NOMO-1 treated with dmso at 0.1 percent for 144 hours (cell line): ENCODE results near the gene TOX2.
A peak's percentile ranks its signal among the peaks of the same experiment; 100 is the strongest.

Experiments
- DNase-seq: peaks from one replicate; lab custom pipeline; 2025; ENCODE audit not compliant: unreplicated experiment; lab: John Stamatoyannopoulos, UW

The TOX2 gene

DNA sequence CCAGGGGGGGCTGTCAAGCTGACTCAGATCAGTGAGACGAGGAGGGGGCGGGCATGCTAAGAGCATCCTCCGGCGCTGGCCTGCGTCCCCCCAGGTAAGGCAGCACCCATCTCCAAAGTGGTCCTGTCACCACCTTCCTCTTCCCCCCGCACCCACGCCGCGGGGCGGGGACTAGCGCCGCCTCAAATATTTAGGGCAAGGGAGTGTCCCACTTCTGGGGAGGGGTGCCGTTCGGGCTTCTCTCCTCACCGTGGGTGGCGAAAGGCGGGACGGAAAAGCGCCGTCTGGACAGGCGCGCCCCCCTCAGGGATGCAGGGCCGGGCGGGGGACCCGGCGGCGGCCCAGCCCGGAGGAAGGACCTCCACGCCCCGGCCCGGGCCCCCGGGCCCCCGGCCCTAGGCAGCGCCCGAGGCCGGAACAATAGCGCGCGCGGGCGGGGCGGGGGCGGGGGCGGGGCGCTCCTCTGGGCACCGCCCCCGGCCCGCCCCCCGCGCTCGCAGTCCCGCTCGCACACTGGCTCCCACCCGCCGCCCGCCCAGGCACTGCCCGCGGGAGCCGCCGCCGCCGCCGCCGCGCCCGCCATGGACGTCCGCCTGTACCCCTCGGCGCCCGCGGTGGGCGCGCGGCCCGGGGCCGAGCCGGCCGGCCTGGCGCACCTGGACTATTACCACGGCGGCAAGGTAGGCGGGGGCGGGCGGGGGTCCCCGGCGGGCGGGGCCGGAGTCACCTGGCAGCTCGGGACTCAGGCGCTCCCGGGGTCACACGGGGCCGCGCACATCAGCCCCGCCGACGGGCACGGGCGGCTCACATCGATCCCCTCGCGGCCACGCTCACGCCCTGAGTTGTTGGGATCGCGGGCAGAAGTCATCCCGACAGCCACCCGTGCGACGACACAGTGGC is at the start of gene TOX2:
Gene TOX2, plus strand, starts transcription at position 542 of the 900 bp plus-strand sequence. Its CDS starts 40 bp downstream, at position 582.
- DNase-seq: peak; percentile 28

GRCh38 chr20:43868091-43868490 is 46.6 kb upstream of the TOX2 start:
- DNase-seq: no peak

DNA sequence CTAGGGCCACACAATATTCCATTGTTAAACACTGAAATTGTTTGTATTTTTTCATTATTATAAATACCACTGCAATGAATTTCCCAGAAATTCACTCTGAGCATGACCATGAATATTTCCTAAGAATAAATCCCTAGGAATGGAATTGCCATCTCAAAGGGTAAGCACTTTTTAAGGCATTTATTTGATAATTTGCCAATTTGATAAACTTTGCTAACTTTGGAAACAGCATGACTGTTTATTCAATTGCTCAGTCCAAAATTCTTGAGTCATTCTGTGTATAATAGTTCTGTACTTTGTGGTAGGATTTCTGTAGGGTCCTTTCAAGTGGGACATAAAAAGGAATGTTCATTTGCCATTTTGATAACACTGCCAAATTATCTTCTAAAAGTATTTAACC is 44.2 kb upstream of the TOX2 start:
- DNase-seq: no peak

DNA sequence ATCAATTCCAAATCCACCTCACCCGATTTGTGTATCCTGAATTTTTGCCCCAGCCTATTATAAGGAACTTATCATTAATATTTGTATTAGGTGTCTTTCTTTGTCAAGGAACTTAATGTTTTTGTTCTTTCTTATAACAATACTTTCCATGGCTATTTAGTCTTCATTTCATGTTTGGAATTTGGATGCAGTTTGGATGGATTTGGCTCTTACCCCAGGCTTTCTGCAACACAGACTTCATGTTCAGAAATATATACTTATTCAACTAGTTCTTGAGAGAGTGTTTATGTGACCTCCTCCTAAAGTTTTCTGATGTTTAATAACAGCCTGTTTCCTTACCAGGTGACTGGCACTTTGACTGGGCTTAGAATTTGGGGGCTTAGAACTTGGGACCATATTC is 35.9 kb upstream of the TOX2 start:
- no peak for DNase-seq

DNA sequence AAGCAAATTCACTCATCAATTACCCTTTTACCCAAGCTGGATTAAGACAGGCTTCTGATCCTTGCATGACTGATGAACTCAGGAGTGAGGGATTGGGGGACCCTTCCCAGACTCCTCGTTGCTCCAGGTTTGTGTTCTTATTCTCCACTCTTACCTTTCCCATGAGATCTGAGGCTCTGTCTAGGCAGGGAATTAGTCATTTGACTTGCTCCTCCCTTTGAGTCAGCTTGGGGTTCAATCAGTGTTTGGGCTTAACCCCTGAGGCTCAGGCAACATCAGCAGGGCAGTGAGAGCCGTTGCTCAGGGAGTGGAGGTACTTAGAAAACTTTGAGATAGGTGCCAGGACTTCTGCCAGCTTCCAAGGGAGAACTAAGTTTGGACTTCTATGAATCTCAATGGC is 20.7 kb upstream of the TOX2 start:
- DNase-seq: no peak

DNA sequence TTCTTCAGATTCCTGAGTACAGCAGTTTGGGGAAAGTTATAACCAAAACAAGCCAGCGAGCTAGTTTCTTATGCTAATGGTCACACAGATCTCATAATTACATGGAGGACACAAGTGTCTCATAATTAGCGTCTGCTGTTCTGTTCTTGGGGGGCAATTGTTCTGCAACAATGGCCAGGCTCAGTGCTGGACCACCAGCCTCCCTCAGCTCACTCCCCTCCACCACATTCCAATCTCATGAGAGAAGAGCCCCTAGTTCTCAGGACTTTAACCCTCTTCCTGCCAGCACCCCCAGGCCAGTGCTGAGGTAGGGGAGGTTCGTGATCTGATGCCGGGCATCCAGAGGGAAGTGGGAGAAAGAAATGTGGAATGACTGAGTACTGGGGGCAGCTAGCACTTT is 20.2 kb upstream of the TOX2 start:
- no peak for DNase-seq

- no peak for DNase-seq
These were observed 19.4 kb upstream of the TOX2 start for GRCh38 chr20:43895235-43895634.

GRCh38 chr20:43899274-43900120 is 15.2 kb upstream of the TOX2 start:
- no peak for DNase-seq

DNA sequence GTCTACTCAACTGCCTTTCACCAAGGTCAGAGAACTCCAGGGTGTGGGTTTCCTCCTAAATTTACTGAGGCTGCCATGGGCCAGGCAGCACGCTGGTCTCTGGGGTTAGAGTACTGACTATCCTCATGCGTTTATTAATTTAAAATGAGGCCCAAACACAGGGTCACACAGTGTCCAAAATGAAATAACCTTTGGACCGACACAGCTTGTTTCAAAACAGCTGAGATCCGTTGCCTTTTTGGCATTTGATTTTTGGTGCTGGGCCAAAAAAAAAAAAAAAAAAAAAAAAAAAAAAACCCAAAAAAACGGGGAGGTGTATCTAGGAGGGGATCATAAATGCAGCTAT is 14.6 kb upstream of the TOX2 start:
- DNase-seq: no peak

DNA sequence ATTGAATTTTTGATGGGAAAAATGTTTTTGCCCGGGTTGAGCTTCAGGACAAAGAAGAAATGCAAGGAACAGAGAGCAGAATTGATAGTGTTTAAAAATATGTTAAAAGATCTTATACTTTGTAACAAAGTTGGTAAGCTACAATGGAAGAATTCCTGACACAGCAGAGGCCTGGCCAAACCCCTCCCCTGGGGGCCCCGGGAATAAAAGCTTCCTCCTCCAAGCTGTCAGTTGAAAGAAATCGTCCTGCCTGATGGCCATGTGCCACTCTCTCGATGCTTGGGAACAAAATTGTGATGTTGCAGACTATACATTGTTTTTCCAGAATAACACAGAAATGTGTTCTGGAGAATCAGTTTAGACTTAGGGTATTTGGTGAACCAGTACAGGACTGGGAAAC is 14.2 kb upstream of the TOX2 start:
- no peak for DNase-seq

DNA sequence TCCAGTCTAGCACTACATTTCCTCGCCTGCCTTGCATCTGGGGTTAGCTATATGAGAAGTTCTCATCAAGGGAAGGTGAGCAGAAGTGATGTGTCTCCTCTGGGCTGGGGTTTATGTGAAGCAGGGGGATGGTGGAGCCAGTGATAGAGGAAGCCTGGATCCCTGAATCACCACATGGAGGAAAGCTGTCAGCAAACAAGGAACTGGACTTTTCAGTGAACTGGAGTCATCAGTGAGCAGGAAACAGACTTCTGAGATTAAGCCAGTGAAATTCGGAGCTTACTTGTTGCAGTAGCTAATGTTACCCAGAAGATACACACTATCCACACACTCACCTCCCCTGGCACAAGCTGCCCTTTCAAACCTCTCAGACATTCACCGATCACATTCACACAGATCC is 13.4 kb upstream of the TOX2 start:
- DNase-seq: no peak

- no peak for DNase-seq
These were observed 10.5 kb upstream of the TOX2 start for GRCh38 chr20:43903953-43904826.

GRCh38 chr20:43904827-43905177 is 9.8 kb upstream of the TOX2 start:
- DNase-seq: no peak

- DNase-seq: no peak
These were observed 8.1 kb upstream of the TOX2 start for GRCh38 chr20:43906505-43907034.

DNA sequence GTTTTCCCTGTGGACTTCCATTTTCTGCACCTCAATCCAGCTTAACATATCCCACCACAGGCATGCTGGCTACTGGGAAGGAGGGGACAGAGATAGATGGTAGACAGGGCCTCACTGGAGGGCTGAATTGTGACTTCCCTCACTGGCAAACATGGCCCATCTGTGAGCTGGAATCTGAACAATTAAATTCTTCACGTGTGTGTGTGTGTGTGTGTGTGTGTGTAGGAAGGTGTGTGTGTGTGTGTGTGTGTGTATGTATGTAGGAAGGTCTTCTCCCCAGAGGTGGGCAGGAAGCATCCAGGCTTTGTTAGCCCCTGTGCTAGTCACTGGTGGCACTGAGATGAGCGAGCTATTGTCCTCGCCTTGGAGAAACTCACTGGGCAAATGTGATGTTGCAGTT is 5.4 kb upstream of the TOX2 start:
- DNase-seq: no peak

DNA sequence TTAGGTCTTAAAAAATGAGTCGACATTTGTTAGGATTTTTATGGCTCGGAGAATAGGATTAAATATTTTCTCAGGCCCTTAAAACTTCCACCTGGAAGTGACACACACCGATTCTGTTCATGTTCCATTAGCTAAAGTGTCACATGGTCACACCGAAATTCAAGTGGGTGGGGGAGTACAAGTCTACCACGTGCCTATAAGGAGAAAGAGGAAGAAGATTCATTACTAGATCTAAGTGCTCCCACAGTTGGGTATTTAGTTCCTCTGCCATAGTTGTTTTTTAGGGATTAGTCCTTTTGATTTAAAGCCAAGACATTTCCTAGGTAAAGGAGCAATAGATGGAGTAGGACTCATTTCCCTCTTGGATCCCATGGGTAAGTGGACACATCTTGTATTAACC is 4.9 kb upstream of the TOX2 start:
- DNase-seq: peak; percentile 52

DNA sequence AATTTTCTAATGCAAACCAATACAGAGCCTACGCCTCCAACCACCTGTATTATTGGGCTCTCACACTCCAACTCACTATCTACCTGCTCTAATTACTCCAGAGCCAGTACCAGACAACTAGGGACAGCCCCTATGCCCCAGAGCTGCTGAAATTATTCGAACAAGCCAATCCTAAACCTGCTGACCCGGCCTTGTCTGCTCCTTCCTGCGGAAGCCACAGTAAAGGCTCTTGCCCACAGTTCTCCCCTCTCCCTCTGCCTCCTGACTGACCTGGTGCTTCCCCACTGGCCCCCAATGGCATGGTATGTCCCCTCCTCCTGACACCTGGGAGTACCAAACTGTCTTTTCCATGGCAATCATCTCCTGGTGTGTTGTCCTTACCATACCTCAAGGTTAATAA is 4.1 kb upstream of the TOX2 start:
- no peak for DNase-seq

DNA sequence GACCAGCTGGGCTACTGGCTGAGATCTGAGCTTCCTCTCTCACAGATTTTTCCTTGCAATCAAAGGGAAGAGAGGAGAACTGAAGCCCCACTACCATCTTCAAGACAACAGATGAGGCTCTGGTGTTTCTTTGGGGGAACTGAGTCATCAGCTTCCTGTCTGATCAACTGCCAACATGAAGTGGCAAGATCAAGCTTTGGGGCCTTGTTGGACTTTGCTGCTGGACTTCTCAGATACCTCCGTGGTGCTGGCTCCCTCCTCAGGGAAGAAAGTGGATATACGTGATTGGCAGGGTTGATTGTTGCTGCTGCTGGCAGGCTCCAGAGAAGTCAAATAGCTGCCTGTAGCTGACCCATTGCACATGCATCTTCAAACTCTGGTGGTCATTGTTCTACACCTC is 3.6 kb upstream of the TOX2 start:
- DNase-seq: no peak

DNA sequence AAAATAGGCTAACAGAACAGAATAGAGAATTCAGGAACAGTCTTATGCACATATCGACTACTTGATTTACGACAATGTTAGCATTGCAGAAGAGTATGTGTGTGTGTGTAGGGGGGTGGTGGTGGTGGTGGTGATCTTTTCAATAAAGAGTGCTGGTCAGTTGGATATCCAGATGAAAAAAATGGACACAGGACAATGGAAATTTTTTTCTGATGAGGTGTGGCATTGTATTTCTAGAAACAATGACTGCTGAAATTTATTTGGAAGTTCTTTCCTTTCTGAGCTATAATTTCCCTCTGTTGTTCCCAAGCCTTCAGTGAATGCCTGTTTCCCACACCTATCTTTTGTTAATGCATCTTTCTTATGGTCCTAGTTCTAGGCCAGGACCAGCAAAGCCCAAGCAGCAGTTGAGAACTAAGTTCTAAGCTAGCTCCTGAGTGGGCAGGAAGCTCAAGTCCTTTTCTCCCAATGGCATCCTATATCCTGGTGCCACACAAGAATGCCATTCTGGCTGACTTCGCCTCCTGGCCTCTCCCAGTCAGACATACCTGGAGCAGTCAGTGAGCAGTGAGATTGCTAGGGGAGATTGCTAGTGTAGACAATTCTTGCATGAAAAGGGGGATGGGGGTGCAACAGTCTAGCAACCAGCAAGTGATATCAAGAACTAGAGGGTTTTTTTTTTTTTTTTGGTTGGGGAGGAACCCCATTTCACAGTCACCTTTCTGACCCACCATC is 1.2 kb upstream of the TOX2 start:
- no peak for DNase-seq
